ENCODE measurements around the gene TMED6.

DNA sequence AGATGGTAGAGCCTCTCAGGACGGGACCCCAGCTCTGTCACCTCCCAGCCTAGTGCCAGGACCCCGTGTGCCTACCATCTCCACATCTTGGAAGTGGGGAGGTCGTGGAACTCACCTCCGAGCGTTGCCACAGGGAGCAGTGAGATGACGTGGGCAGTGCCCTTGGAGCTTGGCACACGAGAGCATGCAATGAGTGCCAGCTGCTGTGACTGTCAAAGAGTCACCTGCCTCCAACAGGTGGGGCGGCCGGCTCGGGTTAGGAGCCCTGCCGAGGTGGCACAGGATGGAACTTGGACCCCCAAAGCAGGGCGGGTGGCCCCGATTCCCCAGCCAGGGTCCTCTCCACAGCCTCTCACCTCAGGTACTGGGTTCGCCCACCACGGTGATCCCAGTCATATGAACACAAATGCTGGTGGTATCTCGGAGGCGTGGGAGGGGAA lies 35.0 kb downstream of the TMED6 start:
- TF ChIP-seq POLR2AphosphoS5 (IDR thresholded peaks at IDR 0.05) (no peak), POLR2A (IDR thresholded peaks at IDR 0.05) (no peak)
- TF ChIP-seq, protein P1, sequence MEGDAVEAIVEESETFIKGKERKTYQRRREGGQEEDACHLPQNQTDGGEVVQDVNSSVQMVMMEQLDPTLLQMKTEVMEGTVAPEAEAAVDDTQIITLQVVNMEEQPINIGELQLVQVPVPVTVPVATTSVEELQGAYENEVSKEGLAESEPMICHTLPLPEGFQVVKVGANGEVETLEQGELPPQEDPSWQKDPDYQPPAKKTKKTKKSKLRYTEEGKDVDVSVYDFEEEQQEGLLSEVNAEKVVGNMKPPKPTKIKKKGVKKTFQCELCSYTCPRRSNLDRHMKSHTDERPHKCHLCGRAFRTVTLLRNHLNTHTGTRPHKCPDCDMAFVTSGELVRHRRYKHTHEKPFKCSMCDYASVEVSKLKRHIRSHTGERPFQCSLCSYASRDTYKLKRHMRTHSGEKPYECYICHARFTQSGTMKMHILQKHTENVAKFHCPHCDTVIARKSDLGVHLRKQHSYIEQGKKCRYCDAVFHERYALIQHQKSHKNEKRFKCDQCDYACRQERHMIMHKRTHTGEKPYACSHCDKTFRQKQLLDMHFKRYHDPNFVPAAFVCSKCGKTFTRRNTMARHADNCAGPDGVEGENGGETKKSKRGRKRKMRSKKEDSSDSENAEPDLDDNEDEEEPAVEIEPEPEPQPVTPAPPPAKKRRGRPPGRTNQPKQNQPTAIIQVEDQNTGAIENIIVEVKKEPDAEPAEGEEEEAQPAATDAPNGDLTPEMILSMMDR (IDR thresholded peaks at IDR 0.05), result no peak

Measured in gastroesophageal sphincter (tissue), 3 donors.